HUES64 (cell line): Measurements from ENCODE around the gene DEFB125. TPM values are rescaled to one million over a fixed set of nuclear protein-coding genes. Genes with fewer than 3 reads are reported as not detected.

Experiments
- H3K27ac ChIP-seq: 2 replicates; pipeline ENCODE4 v1.7.0; 2013; ENCODE audit warnings: low read depth, low read length, inconsistent platforms
- H3K27me3 ChIP-seq: 2 replicates; pipeline ENCODE4 v1.6.1; 2013; ENCODE audit warnings: mild to moderate bottlenecking, low read length; ENCODE audit not compliant: insufficient read depth
- H3K36me3 ChIP-seq: 2 replicates; pipeline ENCODE4 v1.6.1; 2013; ENCODE audit warnings: mild to moderate bottlenecking, low read length; ENCODE audit not compliant: insufficient read depth
- H3K4me1 ChIP-seq: 2 replicates; pipeline ENCODE4 v1.6.1; 2013; ENCODE audit warnings: mild to moderate bottlenecking, low read length, moderate library complexity; ENCODE audit not compliant: insufficient read depth
- H3K4me3 ChIP-seq: 2 replicates; pipeline ENCODE4 v1.5.1; 2013; ENCODE audit warnings: mild to moderate bottlenecking, low read length, moderate library complexity
- H3K9ac ChIP-seq: 2 replicates; pipeline ENCODE4 v1.6.1; 2013; ENCODE audit warnings: mild to moderate bottlenecking, low read depth, low read length
- H3K9me3 ChIP-seq: 2 replicates; pipeline ENCODE4 v1.6.1; 2013; ENCODE audit warnings: low read depth, low read length; ENCODE audit not compliant: insufficient read depth
- WGBS: fragments of 150-250, 120-280 bp; methylation state at CpG from one replicate; pipeline ENCODE4 v1.1.7; 2013; ENCODE audit warnings: missing lambda C conversion rate; 5-methylcytosine and 5-hydroxymethylcytosine counted together
- polyA plus RNA-seq, 2 experiments: library from polyadenylated mRNA; stranded (reverse); fragments of 50-300 nt; gene quantifications; one replicate each; pipeline ENCODE4 v1.2.3, GENCODE V29; 2013

DEFB125 gene, protein sequence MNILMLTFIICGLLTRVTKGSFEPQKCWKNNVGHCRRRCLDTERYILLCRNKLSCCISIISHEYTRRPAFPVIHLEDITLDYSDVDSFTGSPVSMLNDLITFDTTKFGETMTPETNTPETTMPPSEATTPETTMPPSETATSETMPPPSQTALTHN
- not detected for polyA plus RNA-seq (2013, experiment 1 of 2)
- not detected for polyA plus RNA-seq (2013, experiment 2 of 2)

DNA sequence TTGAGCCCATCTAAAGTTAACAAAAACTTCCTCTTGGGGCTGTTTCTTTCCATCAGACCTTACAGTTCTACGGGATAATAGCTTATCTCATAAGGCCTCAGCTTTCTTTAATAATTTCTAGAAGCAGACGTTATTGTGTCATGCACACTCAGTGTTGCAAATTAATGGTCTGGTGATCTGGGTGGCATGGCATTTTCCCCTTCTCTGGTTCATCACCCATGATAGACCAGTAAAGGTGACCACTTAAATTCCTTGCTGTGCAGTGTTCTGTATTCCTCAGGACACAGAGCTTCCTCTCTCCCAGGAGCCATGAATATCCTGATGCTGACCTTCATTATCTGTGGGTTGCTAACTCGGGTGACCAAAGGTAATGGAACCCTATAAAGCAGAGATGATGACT is at the start of gene DEFB125:
Gene DEFB125, plus strand, starts transcription at position 272 of the 400 bp plus-strand sequence. Its CDS starts 38 bp downstream, at position 310.
- no peak within 1 kb of the TSS for H3K9ac ChIP-seq
- no peaks in the 10 kb centered on the region for H3K4me1 ChIP-seq
- H3K9me3 ChIP-seq, result peaks cover 52% of the 10 kb centered on the region; the same call in 1 of the 2 replicates
- no peaks in the 10 kb centered on the region for H3K27me3 ChIP-seq
- H3K36me3 ChIP-seq, result no peaks in the 10 kb centered on the region
- H3K4me3 ChIP-seq, result no peak within 1 kb of the TSS
- WGBS, result 95% methylated on average over 3 of the region's 3 CpGs
- H3K27ac ChIP-seq, result no peak within 1 kb of the TSS

DNA sequence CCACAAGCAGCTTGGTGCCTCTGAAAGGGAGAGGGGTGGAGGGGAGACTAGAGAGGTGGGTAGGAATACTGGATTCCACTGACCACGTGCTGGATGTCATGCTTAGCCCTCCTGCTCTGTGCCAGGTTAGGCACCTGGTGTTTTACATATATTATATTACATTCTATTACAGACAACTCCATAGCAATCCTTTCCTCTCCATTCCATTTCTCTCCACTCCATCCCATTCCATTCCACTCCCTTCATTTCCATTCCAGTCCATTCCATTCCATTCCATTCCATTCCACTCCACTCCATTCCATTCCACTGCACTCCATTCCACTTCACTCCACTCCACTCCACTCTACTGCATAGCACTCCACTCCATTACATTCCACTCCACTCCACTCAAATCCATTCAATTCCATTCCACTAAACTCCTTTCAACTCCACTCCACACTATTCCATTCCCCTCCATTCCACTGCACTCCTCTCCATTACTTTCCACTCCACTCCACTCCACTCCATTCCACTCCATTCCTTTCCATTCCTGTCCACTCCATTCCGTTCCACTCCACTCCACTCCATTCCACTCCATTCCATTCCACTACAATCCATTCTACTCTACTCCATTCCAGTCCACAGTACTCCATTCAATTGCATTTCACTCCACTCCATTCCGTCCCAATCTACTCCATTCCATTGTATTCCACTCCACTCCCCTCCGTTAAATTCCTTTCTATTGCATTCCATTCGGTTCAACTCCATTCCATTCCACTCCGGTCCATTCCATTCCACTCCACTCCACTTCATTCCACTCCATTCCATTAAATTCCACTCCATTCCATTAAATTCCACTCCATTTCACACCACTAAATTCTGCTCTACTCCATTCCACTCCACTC is 27.2 kb upstream of the DEFB125 start:
- Histone ChIP-seq H3K27me3 (no peaks in the 10 kb centered on the region), H3K9ac (no peak overlapping the region), H3K27ac (no peak overlapping the region), H3K9me3 (peaks cover 44% of the 10 kb centered on the region), H3K4me1 (no peaks in the 10 kb centered on the region), H3K4me3 (no peak overlapping the region), H3K36me3 (no peaks in the 10 kb centered on the region)
- WGBS, result 82% methylated on average over 5 of the region's 6 CpGs

DNA sequence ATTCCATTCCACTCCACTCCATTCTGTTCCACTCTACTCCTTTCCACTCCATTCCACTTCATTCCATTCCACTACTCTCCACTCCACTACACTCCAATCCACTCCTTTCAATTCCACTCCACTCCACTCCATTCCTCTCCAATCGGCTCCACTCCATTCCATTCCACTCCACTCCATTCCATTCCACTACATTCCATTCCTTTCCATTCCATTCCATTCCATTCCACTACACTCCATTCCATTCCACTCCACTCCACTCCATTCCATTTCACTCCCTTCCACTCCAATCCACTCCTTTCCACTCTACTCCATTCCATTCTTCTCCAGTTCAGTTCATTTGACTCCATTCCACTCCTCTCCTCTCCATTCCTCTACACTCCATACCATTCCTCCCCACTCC is 26.2 kb upstream of the DEFB125 start:
- peaks cover 54% of the 10 kb centered on the region for H3K9me3 ChIP-seq
- 93% methylated on average over 1 of the region's 1 CpG for WGBS
- no peaks in the 10 kb centered on the region for H3K36me3 ChIP-seq
- no peak overlapping the region for H3K9ac ChIP-seq
- no peak overlapping the region for H3K4me3 ChIP-seq
- no peaks in the 10 kb centered on the region for H3K27me3 ChIP-seq
- H3K4me1 ChIP-seq, result no peaks in the 10 kb centered on the region
- no peak overlapping the region for H3K27ac ChIP-seq

DNA sequence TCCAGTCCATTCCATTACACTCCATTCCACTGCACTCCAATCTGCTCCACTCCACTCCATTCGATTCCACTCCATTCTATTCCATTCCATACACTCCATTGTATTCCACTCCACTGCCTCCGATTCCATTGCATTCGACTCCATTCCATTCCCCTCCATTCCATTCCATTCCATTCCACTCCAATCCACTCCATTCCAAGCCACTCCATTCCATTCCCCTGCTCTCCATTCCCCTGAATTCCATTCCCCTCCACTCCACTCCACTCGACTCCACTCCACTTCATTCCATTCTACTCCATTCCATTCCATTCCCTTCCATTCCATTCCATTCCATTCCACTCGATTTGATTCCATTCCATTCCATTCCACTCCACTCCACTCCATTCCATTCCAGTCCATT is 25.7 kb upstream of the DEFB125 start:
- Histone ChIP-seq H3K36me3 (no peaks in the 10 kb centered on the region), H3K4me1 (no peaks in the 10 kb centered on the region), H3K27me3 (no peaks in the 10 kb centered on the region), H3K9me3 (peaks cover 59% of the 10 kb centered on the region), H3K9ac (no peak overlapping the region), H3K27ac (no peak overlapping the region), H3K4me3 (no peak overlapping the region)
- WGBS, result 83% methylated on average over 5 of the region's 5 CpGs

DNA sequence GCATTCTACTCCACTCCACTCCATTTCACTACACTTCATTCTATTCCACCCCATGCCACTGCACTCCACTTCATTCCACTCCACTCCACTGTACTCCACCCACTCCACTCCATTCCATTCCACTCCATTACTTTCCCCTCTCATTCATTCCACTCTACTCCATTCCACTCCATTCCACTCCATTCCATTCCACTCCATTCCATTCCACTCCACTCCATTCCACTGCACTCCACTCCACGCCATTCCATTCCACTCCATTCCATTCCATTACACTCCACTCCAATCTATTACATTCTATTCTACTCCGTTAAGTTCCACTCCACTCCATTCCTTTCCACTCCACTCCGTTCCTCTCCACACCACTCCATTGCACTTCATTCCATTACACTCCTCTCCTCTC is 25.0 kb upstream of the DEFB125 start:
- H3K9me3 ChIP-seq, result peaks cover 66% of the 10 kb centered on the region
- H3K36me3 ChIP-seq, result no peaks in the 10 kb centered on the region
- WGBS, result 88% methylated on average over 3 of the region's 3 CpGs

DNA sequence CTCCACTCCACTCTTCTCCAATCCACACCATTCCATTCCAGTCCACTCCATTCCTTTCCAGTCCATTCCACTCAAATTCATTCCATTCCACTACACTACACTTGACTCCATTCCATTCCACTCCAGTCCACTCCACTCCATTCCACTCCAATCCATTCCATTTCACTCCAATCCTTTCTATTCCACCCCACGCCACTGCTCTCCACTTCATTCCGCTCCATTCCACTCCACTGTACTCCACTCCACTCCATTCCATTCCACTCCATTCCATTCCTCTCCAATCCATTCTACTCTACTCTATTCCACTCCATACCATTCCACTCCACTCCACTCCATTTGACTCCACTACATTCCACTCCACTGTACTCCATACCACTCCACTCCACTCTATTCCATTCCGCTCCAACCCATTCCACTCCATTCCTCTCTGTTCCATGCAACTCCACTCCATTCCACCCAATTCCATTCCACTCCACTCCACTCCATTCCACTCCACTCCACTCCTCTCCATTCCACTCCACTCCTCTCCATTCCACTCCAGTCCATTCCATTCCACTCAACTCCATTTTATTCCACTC is 23.4 kb upstream of the DEFB125 start:
- Histone ChIP-seq H3K9me3 (peaks cover 81% of the 10 kb centered on the region), H3K4me3 (no peak overlapping the region)
- 92% methylated on average over 3 of the region's 3 CpGs for WGBS

More for the DNA sequence above, 25.0 kb upstream of the DEFB125 start:
- Histone ChIP-seq H3K9ac (no peak overlapping the region), H3K27ac (no peak overlapping the region), H3K27me3 (no peaks in the 10 kb centered on the region), H3K4me3 (no peak overlapping the region), H3K4me1 (no peaks in the 10 kb centered on the region)

DNA sequence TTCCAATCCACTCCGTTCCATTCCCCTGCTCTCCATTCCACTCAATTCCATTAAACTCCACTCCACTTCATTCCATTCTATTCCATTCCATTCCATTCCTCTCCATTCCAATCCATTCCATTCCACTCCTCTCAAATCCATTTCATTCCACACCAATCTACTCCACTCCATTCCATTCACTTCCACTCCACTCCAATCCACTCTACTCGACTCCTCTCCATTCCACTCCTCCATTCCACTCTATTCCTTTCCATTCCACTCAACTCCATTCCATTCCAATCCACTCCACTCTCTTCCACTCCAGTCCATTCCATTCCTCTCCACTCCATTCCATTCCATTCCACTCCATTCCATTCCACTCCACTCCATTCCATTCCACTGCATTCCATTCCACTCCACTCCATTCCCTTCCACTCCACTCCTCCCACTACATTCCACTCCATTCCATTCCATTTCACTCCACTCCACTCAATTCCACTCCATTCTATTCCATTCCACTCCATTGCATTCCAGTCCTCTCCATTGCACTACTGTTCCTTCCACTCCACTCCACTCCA is 22.6 kb upstream of the DEFB125 start:
- Histone ChIP-seq H3K4me3 (no peak overlapping the region), H3K9ac (no peak overlapping the region), H3K36me3 (no peaks in the 10 kb centered on the region), H3K27ac (no peak overlapping the region), H3K9me3 (peaks cover 87% of the 10 kb centered on the region), H3K27me3 (no peaks in the 10 kb centered on the region), H3K4me1 (no peaks in the 10 kb centered on the region)
- WGBS, result 90% methylated on average over 2 of the region's 2 CpGs

More for the DNA sequence above, 23.4 kb upstream of the DEFB125 start:
- no peaks in the 10 kb centered on the region for H3K27me3 ChIP-seq
- H3K27ac ChIP-seq, result no peak overlapping the region
- no peak overlapping the region for H3K9ac ChIP-seq
- H3K4me1 ChIP-seq, result no peaks in the 10 kb centered on the region
- no peaks in the 10 kb centered on the region for H3K36me3 ChIP-seq

DNA sequence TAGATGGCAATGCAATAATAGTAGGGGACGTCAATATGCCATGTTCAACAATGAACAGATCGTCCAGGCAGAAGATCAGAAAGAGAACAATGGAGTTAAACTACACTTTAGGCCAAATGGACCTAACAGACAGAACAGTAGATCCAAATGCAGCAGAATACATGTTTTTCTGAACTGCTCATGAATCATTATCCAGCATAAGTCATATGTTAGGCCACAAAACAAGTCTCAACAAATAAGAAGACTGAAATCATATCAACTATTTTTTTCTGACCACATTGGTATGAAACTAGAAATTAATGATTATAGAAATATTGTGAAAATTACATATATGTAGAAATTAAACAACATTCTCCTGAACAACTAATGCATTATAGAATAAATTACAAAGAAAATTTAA is 10.2 kb upstream of the DEFB125 start:
- 87% methylated on average over 2 of the region's 2 CpGs for WGBS
- H3K9me3 ChIP-seq, result peaks cover 39% of the 10 kb centered on the region
- no peaks in the 10 kb centered on the region for H3K36me3 ChIP-seq
- H3K9ac ChIP-seq, result no peak overlapping the region
- H3K4me1 ChIP-seq, result no peaks in the 10 kb centered on the region
- no peak overlapping the region for H3K27ac ChIP-seq
- no peak overlapping the region for H3K4me3 ChIP-seq
- no peaks in the 10 kb centered on the region for H3K27me3 ChIP-seq

DNA sequence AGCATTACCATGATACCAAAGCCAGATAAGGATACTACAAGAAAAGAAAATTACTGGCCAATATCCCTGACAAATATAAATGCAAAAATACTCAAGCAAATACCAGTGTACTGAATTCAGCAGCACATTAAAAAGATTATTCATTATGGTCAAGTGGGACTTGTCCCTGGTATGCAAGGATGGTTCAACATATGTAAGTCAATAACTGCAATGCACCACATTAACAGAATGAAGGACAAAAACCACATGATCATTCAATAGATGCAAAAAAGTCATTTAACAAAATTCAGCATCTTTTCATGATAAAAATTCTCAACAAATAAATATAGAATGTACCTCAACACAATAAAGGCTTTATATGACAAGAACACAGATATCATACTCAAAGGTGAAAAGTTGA is 9.1 kb upstream of the DEFB125 start:
- Histone ChIP-seq H3K4me3 (no peak overlapping the region), H3K4me1 (no peaks in the 10 kb centered on the region), H3K9ac (no peak overlapping the region), H3K27ac (no peak overlapping the region), H3K27me3 (no peaks in the 10 kb centered on the region), H3K36me3 (no peaks in the 10 kb centered on the region), H3K9me3 (peaks cover 37% of the 10 kb centered on the region)

DNA sequence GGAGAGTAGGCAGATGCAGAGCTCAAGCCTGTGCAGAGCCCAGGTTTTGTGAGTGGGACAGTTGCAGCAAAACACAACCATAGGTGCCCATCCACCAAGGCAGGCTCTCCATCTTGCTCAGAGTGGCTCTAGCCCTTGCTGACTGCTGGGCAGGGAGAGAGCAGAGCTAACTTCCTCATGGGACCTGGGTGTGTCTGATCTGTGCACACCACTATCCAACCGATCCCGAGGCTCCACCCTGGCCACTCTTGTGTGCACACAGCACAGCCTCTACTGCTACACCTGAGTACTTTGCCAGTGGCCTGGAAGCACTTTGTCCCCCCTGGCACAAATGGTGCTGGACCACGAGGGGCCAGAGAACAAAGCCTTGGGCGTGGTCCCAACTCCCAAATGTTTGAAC is 7.9 kb upstream of the DEFB125 start:
- Histone ChIP-seq H3K9me3 (peaks cover 39% of the 10 kb centered on the region), H3K36me3 (no peaks in the 10 kb centered on the region), H3K27ac (no peak overlapping the region), H3K9ac (no peak overlapping the region), H3K4me1 (no peaks in the 10 kb centered on the region), H3K27me3 (no peaks in the 10 kb centered on the region), H3K4me3 (no peak overlapping the region)
- 86% methylated on average over 4 of the region's 4 CpGs for WGBS

DNA sequence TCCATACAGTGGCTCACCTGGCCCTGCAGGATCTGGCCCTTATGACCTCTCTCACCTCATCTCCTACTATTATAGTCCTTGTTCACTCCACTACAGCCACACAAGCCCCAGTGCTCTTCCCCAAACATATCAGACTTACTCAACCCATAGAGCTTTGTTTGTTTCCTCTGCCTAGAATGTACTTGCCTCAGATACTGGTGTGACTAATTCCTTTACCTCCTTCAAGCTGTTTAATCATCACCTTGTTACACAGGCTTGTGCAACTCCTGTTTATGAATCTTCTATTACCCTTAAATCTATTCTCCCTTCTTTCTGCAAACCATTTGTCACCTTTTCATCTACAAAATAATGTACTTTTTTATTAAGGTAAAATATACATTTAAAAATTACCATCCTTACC is 3.2 kb downstream of the DEFB125 start:
- Histone ChIP-seq H3K4me1 (no peaks in the 10 kb centered on the region), H3K36me3 (no peaks in the 10 kb centered on the region), H3K9me3 (peaks cover 53% of the 10 kb centered on the region), H3K4me3 (no peak overlapping the region), H3K27me3 (no peaks in the 10 kb centered on the region), H3K27ac (no peak overlapping the region), H3K9ac (no peak overlapping the region)
